Urothelium cell line (cell line): Measurements from ENCODE around the gene ZNF367.

Experiments used
- DNase-seq: peaks from one replicate; pipeline ENCODE4 v3.0.0; 2011; ENCODE audit warnings: low spot score, mixed read lengths
- FAIRE-seq: peaks from 2 replicates; lab custom pipeline; 2011; peaks lifted over from hg19 to GRCh38; lab: Jason Lieb, UNC

The ZNF367 gene

GRCh38 chr9:96437454-96437853 lies 19.3 kb upstream of the ZNF367 start:
- no peak for FAIRE-seq
- DNase-seq, result no peak

- FAIRE-seq, result no peak
These were observed 18.4 kb upstream of the ZNF367 start for GRCh38 chr9:96436456-96437126.

GRCh38 chr9:96436063-96436455 lies 17.9 kb upstream of the ZNF367 start:
- DNase-seq, result no peak
- FAIRE-seq, result no peak

More at GRCh38 chr9:96436456-96437126, 18.4 kb upstream of the ZNF367 start:
- no peak for DNase-seq

- DNase-seq, result no peak
- no peak for FAIRE-seq
These were observed 17.2 kb upstream of the ZNF367 start for GRCh38 chr9:96435345-96435744.

GRCh38 chr9:96430377-96430776 lies 12.2 kb upstream of the ZNF367 start:
- no peak for DNase-seq
- FAIRE-seq, result no peak

GRCh38 chr9:96429732-96430131 lies 11.6 kb upstream of the ZNF367 start:
- DNase-seq (no peak), FAIRE-seq (no peak)

GRCh38 chr9:96425500-96426169 lies 7.5 kb upstream of the ZNF367 start:
- FAIRE-seq, result no peak
- no peak for DNase-seq

GRCh38 chr9:96423985-96424336 lies 5.8 kb upstream of the ZNF367 start:
- DNase-seq (no peak), FAIRE-seq (no peak)

- FAIRE-seq (no peak), DNase-seq (no peak)
These were observed 5.3 kb upstream of the ZNF367 start for GRCh38 chr9:96423322-96423984.

- FAIRE-seq (peak; percentile 5), DNase-seq (peak; percentile 83)
These were observed 2.5 kb upstream of the ZNF367 start for GRCh38 chr9:96420468-96421219.

- FAIRE-seq, result no peak
These were observed 1.5 kb upstream of the ZNF367 start for GRCh38 chr9:96419691-96419969.

GRCh38 chr9:96418920-96419690 lies 935 bp upstream of the ZNF367 start:
- DNase-seq (peak; percentile 78), FAIRE-seq (no peak)

More at GRCh38 chr9:96419691-96419969, 1.5 kb upstream of the ZNF367 start:
- no peak for DNase-seq

GRCh38 chr9:96417661-96418082 lies 498 bp downstream of the ZNF367 start:
- no peak for FAIRE-seq

GRCh38 chr9:96417051-96417586 lies 1.1 kb downstream of the ZNF367 start:
- FAIRE-seq, result no peak
- peak; percentile 91 for DNase-seq

More at GRCh38 chr9:96417661-96418082, 498 bp downstream of the ZNF367 start:
- DNase-seq, result no peak

- no peak for FAIRE-seq
- DNase-seq, result no peak
These were observed 4.6 kb downstream of the ZNF367 start for GRCh38 chr9:96413302-96414221.

- DNase-seq (no peak), FAIRE-seq (no peak)
These were observed 5.8 kb downstream of the ZNF367 start for GRCh38 chr9:96412174-96412913.

- FAIRE-seq, result no peak
- no peak for DNase-seq
These were observed 6.9 kb downstream of the ZNF367 start for GRCh38 chr9:96411129-96411838.
